VCaP (cell line): ENCODE data around the gene STAT1.
A peak's percentile ranks its signal among the peaks of the same experiment; 100 is the strongest.

Source experiments
- H3K27ac ChIP-seq: fragments of 450-650 bp; 2 replicates; pipeline ENCODE4 v1.5.1; 2017
- CTCF ChIP-seq: fragments of 450-650 bp; conservative IDR thresholded peaks from 2 replicates; pipeline ENCODE4 v1.5.1; 2017; ENCODE audit warnings: mild to moderate bottlenecking, moderate library complexity

The STAT1 gene

GRCh38 chr2:190948671-190949070 lies 65.3 kb downstream of the STAT1 start:
- peak overlapping the region; percentile 53; the same call in 1 of the 2 replicates for H3K27ac ChIP-seq
- no peak for TF ChIP-seq CTCF

- TF ChIP-seq CTCF, result no peak
- peak overlapping the region; percentile 53 for H3K27ac ChIP-seq
Measured at GRCh38 chr2:190947711-190948251, 66.2 kb downstream of the STAT1 start.

- TF ChIP-seq CTCF, result no peak
Measured at GRCh38 chr2:190947141-190947540, 66.8 kb downstream of the STAT1 start.

GRCh38 chr2:190943706-190944105 lies 70.3 kb downstream of the STAT1 start:
- no peak for TF ChIP-seq CTCF
- H3K27ac ChIP-seq, result no peak overlapping the region

More at GRCh38 chr2:190947141-190947540, 66.8 kb downstream of the STAT1 start:
- H3K27ac ChIP-seq, result peak overlapping the region; percentile 53

- TF ChIP-seq CTCF, result no peak
- H3K27ac ChIP-seq, result no peak overlapping the region
Measured at GRCh38 chr2:190942697-190943096, 71.3 kb downstream of the STAT1 start.

GRCh38 chr2:190941571-190941970 lies 72.4 kb downstream of the STAT1 start:
- no peak overlapping the region for H3K27ac ChIP-seq
- TF ChIP-seq CTCF, result no peak

- no peak overlapping the region for H3K27ac ChIP-seq
- no peak for TF ChIP-seq CTCF
Measured at GRCh38 chr2:190940454-190940853, 73.5 kb downstream of the STAT1 start.
